K562 (cell line): ENCODE measurements around the gene DCAF16. TPM values are rescaled to one million over a fixed set of nuclear protein-coding genes. Genes with fewer than 3 reads are reported as not detected.
A peak's percentile ranks its signal among the peaks of the same experiment; 100 is the strongest.

ENCODE experiments used
- ATAC-seq: fragments of 200-7000 bp; cut with Tn5 transposase; 3 replicates; pipeline ENCODE4 v1.9.1; 2020; ENCODE audit warnings: moderate library complexity
- BruUV-seq: library from RNA; stranded (reverse); fragments of 400-500 nt; replicated peaks from 2 replicates; lab custom pipeline; 2021; lab: Mats Ljungman, UMichigan
- CTCF ChIA-PET: fragments of 300-600 bp; formaldehyde crosslinking; extraction: SDS; loops from one replicate; lab custom pipeline; 2021; ENCODE audit warnings: low intra/inter-chr PET ratio; lab: Yijun Ruan, JAX
- POLR2A ChIA-PET: fragments of 300-600, 350-650 bp; sonication (Branson Sonifier 250); formaldehyde crosslinking; extraction: SDS; loops from one replicate; lab custom pipeline; 2021; ENCODE audit warnings: antibody characterized with exemption, inconsistent platforms; lab: Yijun Ruan, JAX
- DNase-seq, 4 experiments: peaks; one replicate each; pipeline versions ENCODE4 v3.0.0 to v3.0.0-alpha.2; 2011 to 2018; ENCODE audit warnings: low spot score in 3 of 4, mixed read lengths in 3 of 4; ENCODE audit errors: extremely low read depth in 1 of 4
- FAIRE-seq: peaks from 2 replicates; lab custom pipeline; 2011; peaks lifted over from hg19 to GRCh38; lab: Jason Lieb, UNC
- H2AFZ ChIP-seq: 2 replicates; pipeline ENCODE4 v1.6.0; 2011; ENCODE audit warnings: low read depth, low read length, control low read depth, inconsistent platforms
- H3K27ac ChIP-seq: fragments of 200-600 bp; 3 replicates; pipeline ENCODE4 v1.8.0; 2011; ENCODE audit warnings: low read depth, mild to moderate bottlenecking, control low read depth, inconsistent platforms, low read length, moderate library complexity, mixed read lengths; ENCODE audit errors: extremely low read depth
- H3K27me3 ChIP-seq, 2 experiments: fragments of 300-600 bp in 1 of 2; 2 replicates in 1 of 2; 3 replicates in 1 of 2; pipeline versions ENCODE4 v1.6.0 to v1.8.0; 2011; ENCODE audit warnings: inconsistent platforms in 2 of 2, low read length in 2 of 2, mild to moderate bottlenecking in 1 of 2, mixed read lengths in 1 of 2, moderate library complexity in 1 of 2; ENCODE audit not compliant: control insufficient read depth in 2 of 2, insufficient read depth in 2 of 2
- H3K36me3 ChIP-seq: fragments of 300-600 bp; 3 replicates; pipeline ENCODE4 v1.8.0; 2011; ENCODE audit warnings: mild to moderate bottlenecking, low read length, inconsistent platforms; ENCODE audit not compliant: control insufficient read depth, insufficient read depth
- H3K4me1 ChIP-seq, 2 experiments: fragments of 200-600 bp in 1 of 2; replicated peaks in 1 of 2; 2 replicates in 1 of 2; 3 replicates in 1 of 2; pipeline versions ENCODE4 v1.5.1 to v1.8.0; 2011; ENCODE audit warnings: inconsistent platforms in 2 of 2, low read length in 2 of 2, mild to moderate bottlenecking in 1 of 2, mixed read lengths in 1 of 2, moderate library complexity in 1 of 2; ENCODE audit not compliant: control insufficient read depth in 2 of 2, insufficient read depth in 2 of 2
- H3K4me2 ChIP-seq: 2 replicates; pipeline ENCODE4 v1.6.1; 2011; ENCODE audit warnings: low read length, control low read depth, inconsistent platforms, mixed read lengths; ENCODE audit not compliant: insufficient read depth
- H3K4me3 ChIP-seq: fragments of 200-600 bp; sonication (generic), shearing (Covaris generic); 2 replicates; pipeline ENCODE4 v1.5.1; 2016; ENCODE audit warnings: control low read depth, inconsistent platforms
- H3K79me2 ChIP-seq: fragments of 200-600 bp; 3 replicates; pipeline ENCODE4 v1.8.0; 2011; ENCODE audit warnings: low read length, inconsistent platforms; ENCODE audit not compliant: control insufficient read depth, insufficient read depth
- H3K9ac ChIP-seq, 2 experiments: 2 replicates each; pipeline versions ENCODE4 v1.6.0 to v1.6.1; 2011; ENCODE audit warnings: low read depth in 2 of 2, low read length in 2 of 2, control low read depth in 1 of 2, inconsistent platforms in 1 of 2, mild to moderate bottlenecking in 1 of 2, mixed read lengths in 1 of 2; ENCODE audit not compliant: insufficient read depth in 1 of 2
- H3K9me1 ChIP-seq: one replicate; pipeline ENCODE4 v1.6.0; 2011; ENCODE audit warnings: inconsistent platforms, mild to moderate bottlenecking, low read length, moderate library complexity; ENCODE audit not compliant: control insufficient read depth, insufficient read depth
- H3K9me3 ChIP-seq: replicated peaks from 2 replicates; pipeline ENCODE4 v1.5.1; 2011; ENCODE audit warnings: low read depth, low read length, inconsistent platforms; ENCODE audit not compliant: control insufficient read depth, insufficient read depth
- H4K20me1 ChIP-seq: replicated peaks from 2 replicates; pipeline ENCODE4 v1.6.1; 2011; ENCODE audit warnings: low read length, inconsistent platforms, mixed read lengths; ENCODE audit not compliant: control insufficient read depth, insufficient read depth
- CEBPB ChIP-seq: fragments of 450-650 bp; IDR thresholded peaks from 2 replicates; pipeline ENCODE4 v1.6.1; 2016; ENCODE audit warnings: missing genetic modification characterization, missing compliant biosample characterization
- SMC3 ChIP-seq: conservative IDR thresholded peaks from 2 replicates; pipeline ENCODE4 v1.6.1; 2011; ENCODE audit warnings: low read depth, low read length, improper control_type of control experiment; ENCODE audit not compliant: insufficient read depth
- TOE1 ChIP-seq, 2 experiments: fragments of 450-650 bp in 1 of 2; sonication (generic) in 1 of 2; formaldehyde crosslinking in 1 of 2; IDR thresholded peaks; 2 replicates each; pipeline versions ENCODE4 v1.7.1 to v1.8.0; 2016 to 2022; ENCODE audit warnings: borderline replicate concordance in 2 of 2, mild to moderate bottlenecking in 2 of 2, antibody characterized with exemption in 1 of 2, inconsistent platforms in 1 of 2, low read depth in 1 of 2, missing genetic modification reagents in 1 of 2, moderate library complexity in 1 of 2
- ZBED1 ChIP-seq: IDR thresholded peaks from 2 replicates; pipeline ENCODE4 v1.6.1; 2014
- ZEB2 ChIP-seq: fragments of 450-650 bp; IDR thresholded peaks from 2 replicates; pipeline ENCODE4 v1.6.1; 2016
- WGBS: fragments of 100-300 bp; shearing (Covaris generic); methylation state at CpG from one replicate; pipeline ENCODE4 v1.1.6; 2016; ENCODE audit warnings: low coverage, mixed read lengths; ENCODE audit not compliant: insufficient coverage; ENCODE audit errors: missing lambda C conversion rate; 5-methylcytosine and 5-hydroxymethylcytosine counted together
- in situ Hi-C: fragments of 300-500 bp; cut with MboI; formaldehyde crosslinking; loops from 4 replicates; pipeline ENCODE4 v1.15.0; 2018; ENCODE audit warnings: inconsistent platforms, mixed read lengths
- intact Hi-C: fragments of 100-400 bp; cut with micrococcal nuclease; formaldehyde crosslinking; loops from 2 replicates; pipeline ENCODE4 v1.14.2; 2022
- polyA plus RNA-seq, 8 experiments: library from polyadenylated mRNA; depleted of rRNA in 4 of 8; stranded (reverse) in 5 of 8; unstranded in 3 of 8; fragments of >200 nt; fragmentation: Nextera tagmentation in 2 of 8; fragmentation: Illumina TruSeq in 1 of 8; extraction: Ambion mirVana in 2 of 8; extraction: Trizol in 1 of 8; gene quantifications; 2 replicates each; pipeline versions ENCODE4 v1.2.1 to v1.2.3, GENCODE V29; 2011 to 2014; ENCODE audit warnings: inconsistent platforms in 1 of 8, missing spikeins in 1 of 8
- total RNA-seq, 7 experiments: library from RNA; depleted of rRNA in 6 of 7; stranded (reverse); fragments of >200 nt in 6 of 7; fragmentation: Illumina TruSeq in 2 of 7; extraction: Trizol in 2 of 7; gene quantifications; 2 replicates each; pipeline versions ENCODE4 v1.2.1 to v1.2.3, GENCODE V29; 2011 to 2021; ENCODE audit warnings: low replicate concordance in 1 of 7
- TF ChIP-seq, protein P1 (sequence below): fragments of 250-450 bp; sonication (Bioruptor Pico); IDR thresholded peaks from 2 replicates; pipeline ENCODE4 v1.9.0; 2021; ENCODE audit warnings: mild to moderate bottlenecking, inconsistent platforms

Gene DCAF16
- total and polyA plus RNA-seq, 9 of the 15 experiments (the other 6 are each of a cell fraction or from before 2014, with no cell fraction given) = 20.5 to 82.8 (median 67.8) TPM

DNA sequence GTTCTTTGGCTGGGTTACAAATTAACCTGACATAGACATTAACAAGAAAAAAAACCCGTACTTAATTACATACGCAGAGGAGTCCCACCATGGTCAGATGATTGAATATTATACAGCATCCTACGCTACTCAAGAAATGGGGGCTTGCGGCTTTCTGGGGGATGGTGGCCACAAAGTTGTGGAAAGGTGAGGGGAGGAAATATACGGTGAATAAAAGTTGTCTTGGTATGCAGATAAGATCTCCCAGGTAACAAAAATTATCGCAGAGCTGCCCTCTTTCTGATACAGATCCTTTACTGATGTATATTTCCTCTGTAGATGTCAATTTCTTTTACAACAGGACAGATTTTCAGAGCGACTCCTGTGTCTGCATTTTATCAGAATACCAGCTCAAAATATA is 890 bp downstream of the DCAF16 start:
- H3K9me3 ChIP-seq = no peaks in the 10 kb centered on the region
- H3K4me2 ChIP-seq = peak overlapping the region; percentile 83
- H2AFZ ChIP-seq = peak overlapping the region; percentile 90; the same call in 1 of the 2 replicates
- intact Hi-C loops (loop anchor here (2.0 to 10.0 kb wide), 4 partner anchors 175 to 783 kb away; partner anchors contain the start of gene LCORL), in situ Hi-C loops (loop anchor here (10.0 kb wide), 1 partner anchor 245 kb away; no protein-coding TSS in a partner anchor)
- H3K4me1 ChIP-seq = peaks cover 3 to 10% of the 10 kb centered on the region in 2 experiments; a peak in 4 of 5 replicates
- DNase-seq = peak in 1 of 4 experiments; percentile 9
- H3K9me1 ChIP-seq = no peaks in the 10 kb centered on the region
- ChIA-PET POLR2A (interaction anchor here (0.6 to 1.7 kb wide), 10 partner anchors 9 to 298 kb away, joined by 3 to 10 read pairs (median 4); partner anchors contain the start of gene QDPR), CTCF (interaction anchor here (2.4 kb wide), 1 partner anchor 260 kb away, joined by 7 read pairs; no protein-coding TSS in a partner anchor)
- H4K20me1 ChIP-seq = peaks cover 11% of the 10 kb centered on the region
- H3K9ac ChIP-seq = peak overlapping the region; percentile 30 to 97
- TF ChIP-seq ZBED1 (no peak), TOE1 (IDR thresholded peaks at IDR 0.05; ENCODE audit: borderline replicate concordance) (no peak), TOE1 (CRISPR knock-in tag; IDR thresholded peaks at IDR 0.05; ENCODE audit: borderline replicate concordance, low read depth) (no peak), SMC3 (no peak), CEBPB (no peak), ZEB2 (peak; percentile 67; the same call in 1 of the 2 replicates)
- TF ChIP-seq, protein P1, sequence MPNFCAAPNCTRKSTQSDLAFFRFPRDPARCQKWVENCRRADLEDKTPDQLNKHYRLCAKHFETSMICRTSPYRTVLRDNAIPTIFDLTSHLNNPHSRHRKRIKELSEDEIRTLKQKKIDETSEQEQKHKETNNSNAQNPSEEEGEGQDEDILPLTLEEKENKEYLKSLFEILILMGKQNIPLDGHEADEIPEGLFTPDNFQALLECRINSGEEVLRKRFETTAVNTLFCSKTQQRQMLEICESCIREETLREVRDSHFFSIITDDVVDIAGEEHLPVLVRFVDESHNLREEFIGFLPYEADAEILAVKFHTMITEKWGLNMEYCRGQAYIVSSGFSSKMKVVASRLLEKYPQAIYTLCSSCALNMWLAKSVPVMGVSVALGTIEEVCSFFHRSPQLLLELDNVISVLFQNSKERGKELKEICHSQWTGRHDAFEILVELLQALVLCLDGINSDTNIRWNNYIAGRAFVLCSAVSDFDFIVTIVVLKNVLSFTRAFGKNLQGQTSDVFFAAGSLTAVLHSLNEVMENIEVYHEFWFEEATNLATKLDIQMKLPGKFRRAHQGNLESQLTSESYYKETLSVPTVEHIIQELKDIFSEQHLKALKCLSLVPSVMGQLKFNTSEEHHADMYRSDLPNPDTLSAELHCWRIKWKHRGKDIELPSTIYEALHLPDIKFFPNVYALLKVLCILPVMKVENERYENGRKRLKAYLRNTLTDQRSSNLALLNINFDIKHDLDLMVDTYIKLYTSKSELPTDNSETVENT (CRISPR knock-in tag) = no peak
- peaks cover 54% of the 10 kb centered on the region for H3K36me3 ChIP-seq
- WGBS = 1% methylated on average over 7 of the region's 7 CpGs
- peak overlapping the region; percentile 96 for H3K27ac ChIP-seq
- no peaks in the 10 kb centered on the region for H3K27me3 ChIP-seq
- H3K79me2 ChIP-seq = peaks cover 99% of the 10 kb centered on the region
- BruUV-seq = no TSS peak
- H3K4me3 ChIP-seq = peak overlapping the region; percentile 65
- FAIRE-seq = no peak
- ATAC-seq = no peak
